SKM-1 treated with dmso at 0.1 percent for 144 hours (cell line): ENCODE results near the gene VARS1.
"Not testable (repeated sequence)": the region's sequence is repeated elsewhere in the genome, so short reads cannot be mapped to it uniquely, and the experiment has no call there.

ENCODE experiments used
- DNase-seq: peaks from one replicate; lab custom pipeline; 2025; ENCODE audit not compliant: unreplicated experiment; lab: John Stamatoyannopoulos, UW

The VARS1 gene

GRCh38 chr6:31822036-31822821, 26.7 kb upstream of the VARS1 start:
- DNase-seq, result peak; percentile 59

- peak; percentile 39 for DNase-seq
These were observed 25.9 kb upstream of the VARS1 start for GRCh38 chr6:31821301-31822035.

GRCh38 chr6:31820399-31820798, 24.8 kb upstream of the VARS1 start:
- DNase-seq, result not testable (repeated sequence)

GRCh38 chr6:31819871-31820299, 24.3 kb upstream of the VARS1 start:
- no peak for DNase-seq

GRCh38 chr6:31817929-31818511, 22.5 kb upstream of the VARS1 start:
- not testable (repeated sequence) for DNase-seq

- DNase-seq, result not testable (repeated sequence)
These were observed 21.8 kb upstream of the VARS1 start for GRCh38 chr6:31817133-31817928.

GRCh38 chr6:31815025-31815838, 19.7 kb upstream of the VARS1 start, which contains the start of the genes HSPA1A and HSPA1L:
HSPA1A (plus strand) TSS chr6:31815543; CDS start chr6:31815757, 214 bp downstream.
HSPA1L (minus strand) TSS chr6:31815283; CDS start chr6:31811972, 3,311 bp downstream.
- DNase-seq, result peak; percentile 88

- DNase-seq, result peak; percentile 48
These were observed 19.1 kb upstream of the VARS1 start for GRCh38 chr6:31814677-31815024.

- DNase-seq, result no peak
These were observed 17.9 kb upstream of the VARS1 start for GRCh38 chr6:31813465-31813849.

- DNase-seq, result no peak
These were observed 16.1 kb upstream of the VARS1 start for GRCh38 chr6:31811645-31812044.

GRCh38 chr6:31808599-31808998, 13.0 kb upstream of the VARS1 start:
- DNase-seq, result not testable (repeated sequence)

GRCh38 chr6:31806470-31807272, 11.1 kb upstream of the VARS1 start, which contains the start of gene LSM2:
LSM2 (minus strand) TSS chr6:31806966; CDS start chr6:31806757, 209 bp downstream.
- DNase-seq, result peak; percentile 95

GRCh38 chr6:31805939-31806469, 10.5 kb upstream of the VARS1 start:
- no peak for DNase-seq

GRCh38 chr6:31801031-31801927, 5.7 kb upstream of the VARS1 start:
- DNase-seq, result not testable (repeated sequence)

- DNase-seq, result no peak
These were observed 4.2 kb upstream of the VARS1 start for GRCh38 chr6:31799781-31800180.

- no peak for DNase-seq
These were observed 2.0 kb upstream of the VARS1 start for GRCh38 chr6:31797588-31797987.

GRCh38 chr6:31796993-31797385, 1.4 kb upstream of the VARS1 start:
- DNase-seq, result no peak
